ENCODE data around the gene ZNF282. TPM values are rescaled to one million over a fixed set of nuclear protein-coding genes. Genes with fewer than 3 reads are reported as not detected.

Gene ZNF282
- total and polyA plus RNA-seq, 9 of the 15 experiments (the other 6 are each of a cell fraction or from before 2014, with no cell fraction given): 0.76 to 58.6 (median 17.4) TPM

GRCh38 chr7:149156898-149157297 lies 38.4 kb upstream of the ZNF282 start:
- TF ChIP-seq LARP7 (IDR thresholded peaks at IDR 0.05): no peak
- no peak for TF ChIP-seq CREB5 (CRISPR knock-in tag; IDR thresholded peaks at IDR 0.05)
- TF ChIP-seq, protein P1, sequence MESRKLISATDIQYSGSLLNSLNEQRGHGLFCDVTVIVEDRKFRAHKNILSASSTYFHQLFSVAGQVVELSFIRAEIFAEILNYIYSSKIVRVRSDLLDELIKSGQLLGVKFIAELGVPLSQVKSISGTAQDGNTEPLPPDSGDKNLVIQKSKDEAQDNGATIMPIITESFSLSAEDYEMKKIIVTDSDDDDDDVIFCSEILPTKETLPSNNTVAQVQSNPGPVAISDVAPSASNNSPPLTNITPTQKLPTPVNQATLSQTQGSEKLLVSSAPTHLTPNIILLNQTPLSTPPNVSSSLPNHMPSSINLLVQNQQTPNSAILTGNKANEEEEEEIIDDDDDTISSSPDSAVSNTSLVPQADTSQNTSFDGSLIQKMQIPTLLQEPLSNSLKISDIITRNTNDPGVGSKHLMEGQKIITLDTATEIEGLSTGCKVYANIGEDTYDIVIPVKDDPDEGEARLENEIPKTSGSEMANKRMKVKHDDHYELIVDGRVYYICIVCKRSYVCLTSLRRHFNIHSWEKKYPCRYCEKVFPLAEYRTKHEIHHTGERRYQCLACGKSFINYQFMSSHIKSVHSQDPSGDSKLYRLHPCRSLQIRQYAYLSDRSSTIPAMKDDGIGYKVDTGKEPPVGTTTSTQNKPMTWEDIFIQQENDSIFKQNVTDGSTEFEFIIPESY (CRISPR knock-in tag; IDR thresholded peaks at IDR 0.05): no peak
- TF ChIP-seq ZNF76 (CRISPR knock-in tag; IDR thresholded peaks at IDR 0.05; ENCODE audit: borderline replicate concordance): no peak
- TF ChIP-seq ZNF830 (CRISPR knock-in tag; IDR thresholded peaks at IDR 0.05): no peak
- FAIRE-seq: no peak
- Histone ChIP-seq H3K4me1 (replicated peaks in 1 of 2; ENCODE audit: control insufficient read depth in 2 of 2, insufficient read depth in 2 of 2, low read length in 2 of 2) (no peaks in the 10 kb centered on the region), H4K20me1 (replicated peaks; ENCODE audit: control insufficient read depth, insufficient read depth, low read length) (no peaks in the 10 kb centered on the region; the same call in 1 of the 2 replicates), H3K9me3 (replicated peaks; ENCODE audit: control insufficient read depth, insufficient read depth, low read depth, low read length) (no peaks in the 10 kb centered on the region), H3K9me1 (ENCODE audit: control insufficient read depth, insufficient read depth, low read length) (no peaks in the 10 kb centered on the region), H3K9ac (ENCODE audit: insufficient read depth in 1 of 2, low read depth in 2 of 2, low read length in 2 of 2) (no peak overlapping the region), H2AFZ (ENCODE audit: low read depth, low read length) (no peak overlapping the region), H3K4me3 (no peak overlapping the region), H3K27me3 (ENCODE audit: control insufficient read depth in 2 of 2, insufficient read depth in 2 of 2, low read length in 2 of 2) (no peaks in the 10 kb centered on the region), H3K4me2 (ENCODE audit: insufficient read depth, low read length) (no peak overlapping the region), H3K36me3 (ENCODE audit: control insufficient read depth, insufficient read depth, low read length) (peaks cover 71% of the 10 kb centered on the region), H3K79me2 (ENCODE audit: control insufficient read depth, insufficient read depth, low read length) (peaks cover 21% of the 10 kb centered on the region), H3K27ac (ENCODE audit: extremely low read depth, low read depth, low read length) (no peak overlapping the region)
- POLR2A ChIA-PET: interaction anchor here (0.6 kb wide), 2 partner anchors 91 to 557 kb away, joined by 3 read pairs; no protein-coding TSS in a partner anchor
- no peak for DNase-seq (ENCODE audit: extremely low read depth in 1 of 4, low spot score in 3 of 4)
- no peak for ATAC-seq
- no TSS peak for BruUV-seq (replicated peaks)
- in situ Hi-C loops (cut with MboI): no loop called here
- CTCF ChIA-PET (ENCODE audit: low intra/inter-chr PET ratio): no interaction called here
- WGBS (ENCODE audit: insufficient coverage, low coverage, missing lambda C conversion rate): 96% methylated on average over 4 of the region's 6 CpGs
- intact Hi-C loops (cut with micrococcal nuclease): no loop called here
